Activated CD4-positive, alpha-beta T cell treated with anti-CD3 and anti-CD28 coated beads for 1 hour (primary cell): ENCODE data around the gene DCAF12L2.
"Not testable (repeated sequence)": the region's sequence is repeated elsewhere in the genome, so short reads cannot be mapped to it uniquely, and the experiment has no call there.

Source experiments
- DNase-seq: peaks from one replicate; pipeline ENCODE4 v3.0.0-alpha.2; 2020

DCAF12L2 gene

GRCh38 chrX:126165721-126166461, at the start of gene DCAF12L2:
Gene DCAF12L2 (minus strand): TSS chrX:126166289. CDS start chrX:126165924, 365 bp downstream.
- DNase-seq = no peak

GRCh38 chrX:126190888-126191287, 24.8 kb upstream of the DCAF12L2 start:
- DNase-seq = not testable (repeated sequence)

- no peak for DNase-seq
Measured at GRCh38 chrX:126177133-126177840, 11.2 kb upstream of the DCAF12L2 start.

DNA sequence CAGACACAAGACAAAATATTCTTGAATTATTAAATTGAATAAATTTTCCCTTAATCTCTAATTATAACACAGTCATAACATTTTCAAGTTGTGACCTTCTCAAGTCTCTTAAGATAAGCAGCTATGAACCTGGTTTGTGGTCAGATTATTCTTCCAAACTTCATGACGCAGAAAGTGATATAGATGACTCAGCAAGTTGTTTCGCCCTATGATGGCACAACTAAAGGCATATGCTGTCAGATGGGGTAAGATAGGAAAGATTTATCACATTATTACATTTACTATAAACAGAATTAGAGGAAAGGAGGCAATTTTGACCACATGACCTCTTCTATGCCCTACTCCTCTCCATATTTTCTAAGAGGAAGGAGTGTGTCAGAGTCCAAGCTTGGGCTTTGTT, 4.6 kb upstream of the DCAF12L2 start:
- no peak for DNase-seq

- no peak for DNase-seq
Measured at GRCh38 chrX:126167560-126167959, 1.5 kb upstream of the DCAF12L2 start.

DNA sequence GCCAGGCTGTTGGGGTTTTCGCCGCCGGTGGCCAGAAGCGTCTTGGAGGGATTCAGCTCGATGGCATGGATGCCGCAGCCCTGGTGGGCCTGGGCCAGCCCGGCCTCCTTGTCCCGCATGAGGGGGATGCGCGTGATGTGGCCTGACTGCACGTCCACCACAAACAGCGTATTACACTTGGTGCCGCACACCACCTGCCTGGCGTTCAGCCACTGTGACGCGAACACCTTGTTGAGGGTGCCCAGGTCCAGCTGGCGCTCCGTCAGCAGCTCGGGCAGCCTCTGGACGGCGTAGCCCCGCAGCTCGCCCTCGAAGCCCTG, 728 bp downstream of the DCAF12L2 start:
- DNase-seq = no peak

GRCh38 chrX:126164689-126165400, 1.2 kb downstream of the DCAF12L2 start:
- DNase-seq = no peak

- no peak for DNase-seq
Measured at GRCh38 chrX:126164226-126164625, 1.9 kb downstream of the DCAF12L2 start.

DNA sequence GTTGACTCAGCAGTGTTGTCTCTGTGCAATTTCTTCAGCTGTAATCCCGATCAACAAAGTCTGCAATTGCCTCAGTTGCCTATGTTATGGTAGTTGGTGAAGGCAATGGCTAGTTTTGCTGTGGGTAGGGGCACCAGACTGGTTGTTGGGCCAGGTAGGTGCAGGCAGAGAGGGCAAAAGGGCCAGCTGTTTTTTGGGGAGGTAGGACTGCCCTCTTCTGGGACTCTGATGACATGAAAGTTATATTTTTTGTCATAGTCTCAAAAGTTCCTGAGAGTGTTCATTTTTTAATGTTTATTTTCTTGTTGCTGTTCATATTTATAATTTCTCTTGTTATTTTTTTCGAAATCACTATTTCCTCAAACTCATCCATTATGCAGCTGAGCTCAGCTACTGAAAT, 25.1 kb downstream of the DCAF12L2 start:
- DNase-seq = no peak

GRCh38 chrX:126137899-126138298, 28.2 kb downstream of the DCAF12L2 start:
- no peak for DNase-seq

DNA sequence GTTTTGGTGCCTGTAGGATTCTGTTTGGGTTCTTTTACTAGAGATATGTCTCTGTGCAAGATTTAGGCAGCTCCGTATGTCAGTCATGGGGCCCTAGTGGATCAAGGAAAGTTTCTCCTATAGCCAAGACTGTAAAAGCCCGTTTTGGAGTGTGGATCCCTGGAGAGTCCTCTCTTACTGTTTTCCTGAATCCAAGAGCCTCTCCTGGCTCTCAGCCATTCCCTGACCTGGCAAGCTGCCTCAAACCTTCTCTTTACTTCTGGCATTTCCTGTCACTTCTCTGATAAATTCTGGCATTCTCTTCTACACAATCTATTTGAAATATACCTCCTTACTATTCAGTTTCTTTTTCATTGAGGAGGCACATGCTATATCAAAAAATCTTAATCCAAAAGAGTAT, 41.4 kb downstream of the DCAF12L2 start:
- DNase-seq = no peak
